ENCODE measurements around the gene CLIC4. TPM values are rescaled to one million over a fixed set of nuclear protein-coding genes. Genes with fewer than 3 reads are reported as not detected.

The CLIC4 gene
- total and polyA plus RNA-seq, 2 donors (not counting 1 experiment from before 2014, with no cell fraction given): 28.5 to 123 TPM

GRCh38 chr1:24874056-24874455 is 128.8 kb downstream of the CLIC4 start:
- peaks cover 22% of the 10 kb centered on the region for H3K27me3 Mint-ChIP-seq
- no peak overlapping the region for H3K4me3 Mint-ChIP-seq

More at GRCh38 chr1:24874056-24874455, 128.8 kb downstream of the CLIC4 start:
- no peak overlapping the region for H3K9ac ChIP-seq (ENCODE audit: low read length)
- H3K4me3 ChIP-seq (ENCODE audit: control extremely low read depth in 1 of 5, extremely low read depth in 1 of 5, insufficient read depth in 1 of 5, low read depth in 2 of 5, low read length in 4 of 5): no peak overlapping the region
- no peak for ATAC-seq (ENCODE audit: low read depth)
- WGBS (ENCODE audit: insufficient coverage): 100% methylated on average over 2 of the region's 7 CpGs
- intact Hi-C loops (cut with micrococcal nuclease): no loop called here
- peaks cover 11 to 24% of the 10 kb centered on the region in 2 donors for H3K4me1 ChIP-seq (ENCODE audit: control insufficient read depth in 2 of 2, insufficient read depth in 2 of 2, low read length in 2 of 2)
- CTCF ChIA-PET: interaction anchor here (0.9 to 1.0 kb wide), 2 partner anchors 23 to 185 kb away, joined by 3 read pairs; no protein-coding TSS in a partner anchor
- no peak overlapping the region for H3K27ac Mint-ChIP-seq
- H3K36me3 ChIP-seq (replicated peaks in 1 of 2; ENCODE audit: control extremely low read depth in 1 of 2, control insufficient read depth in 1 of 2, extremely low read depth in 1 of 2, insufficient read depth in 2 of 2, low read length in 1 of 2): no peaks in the 10 kb centered on the region
- no peak overlapping the region for H3K4me2 ChIP-seq (replicated peaks; ENCODE audit: low read depth, low read length, poor library complexity, severe bottlenecking)
- TF ChIP-seq CTCF (IDR thresholded peaks at IDR 0.05) (no peak), EZH2 (IDR thresholded peaks at IDR 0.05; ENCODE audit: borderline replicate concordance, insufficient read depth, low read depth, low read length, poor library complexity, severe bottlenecking) (no peak)
- H3K27ac ChIP-seq (ENCODE audit: low read length in 2 of 2): no peak overlapping the region
- H4K20me1 ChIP-seq (ENCODE audit: control insufficient read depth, insufficient read depth, low read length, poor library complexity, severe bottlenecking): no peaks in the 10 kb centered on the region
- peaks cover 18% of the 10 kb centered on the region for H3K4me1 Mint-ChIP-seq
- peaks cover 0 to 20% (median 5%) of the 10 kb centered on the region in 4 experiments for H3K27me3 ChIP-seq (replicated peaks in 1 of 4; ENCODE audit: control extremely low read depth in 1 of 4, control insufficient read depth in 3 of 4, insufficient read depth in 4 of 4, low read length in 3 of 4)
- POLR2A ChIA-PET: interaction anchor here (0.6 to 0.7 kb wide), 3 partner anchors 20 to 394 kb away, joined by 4 to 8 read pairs (median 4); no protein-coding TSS in a partner anchor
- no peaks in the 10 kb centered on the region for H3K9me3 ChIP-seq (ENCODE audit: control extremely low read depth in 1 of 3, control insufficient read depth in 2 of 3, insufficient read depth in 1 of 3, low read length in 2 of 3)
- no peaks in the 10 kb centered on the region for H3K79me2 ChIP-seq (ENCODE audit: control insufficient read depth, insufficient read depth, low read length)
- DNase-seq: no peak
- H2AFZ ChIP-seq (ENCODE audit: insufficient read depth, low read depth, low read length, poor library complexity, severe bottlenecking): no peak overlapping the region
- H3K9me3 Mint-ChIP-seq (ENCODE audit: insufficient read depth): no peaks in the 10 kb centered on the region

All from B cell (primary cell).